IMR-90 (cell line): ENCODE data around the gene PCGF2. TPM values are rescaled to one million over a fixed set of nuclear protein-coding genes. Genes with fewer than 3 reads are reported as not detected.

Source experiments
- ATAC-seq: fragments of 200-7000 bp; cut with Tn5 transposase; 2 replicates; pipeline ENCODE4 v1.9.1; 2020; ENCODE audit warnings: low read depth, mild to moderate bottlenecking, moderate library complexity
- BruUV-seq: library from RNA; stranded (reverse); fragments of 400-500 nt; replicated peaks from 2 replicates; lab custom pipeline; 2021; lab: Mats Ljungman, UMichigan
- CTCF ChIA-PET: fragments of 300-600 bp; formaldehyde crosslinking; extraction: SDS; loops from one replicate; lab custom pipeline; 2021; ENCODE audit warnings: antibody characterized with exemption; lab: Yijun Ruan, JAX
- POLR2A ChIA-PET: fragments of 300-600 bp; sonication (Branson Sonifier 250); formaldehyde crosslinking; loops from one replicate; lab custom pipeline; 2022; ENCODE audit warnings: antibody characterized with exemption; ENCODE audit not compliant: unreplicated experiment; lab: Charles Lee
- DNase-seq: peaks from one replicate; pipeline ENCODE4 v3.0.0; 2013
- H2AFZ ChIP-seq: replicated peaks from 2 replicates; pipeline ENCODE3; 2013; ENCODE audit warnings: low read length, mild to moderate bottlenecking; ENCODE audit not compliant: poor library complexity
- H2AK5ac ChIP-seq: 2 replicates; pipeline ENCODE4 v1.6.1; 2013; ENCODE audit warnings: low read depth, low read length, inconsistent platforms
- H2AK9ac ChIP-seq: replicated peaks from 2 replicates; pipeline ENCODE3; 2013; ENCODE audit warnings: mild to moderate bottlenecking, low read depth, low read length, moderate library complexity; ENCODE audit not compliant: poor library complexity
- H2BK120ac ChIP-seq: 2 replicates; pipeline ENCODE4 v1.6.1; 2013; ENCODE audit warnings: low read depth, low read length, inconsistent platforms
- H2BK15ac ChIP-seq: 3 replicates; pipeline ENCODE4 v1.6.1; 2013; ENCODE audit warnings: low read depth, low read length, inconsistent platforms
- H2BK20ac ChIP-seq: 2 replicates; pipeline ENCODE4 v1.6.1; 2013; ENCODE audit warnings: low read depth, mild to moderate bottlenecking, inconsistent platforms, low read length, moderate library complexity
- H2BK5ac ChIP-seq: 2 replicates; pipeline ENCODE4 v1.6.1; 2013; ENCODE audit warnings: mild to moderate bottlenecking, low read depth, low read length, inconsistent platforms; ENCODE audit not compliant: poor library complexity, severe bottlenecking
- H3K14ac ChIP-seq: replicated peaks from 2 replicates; pipeline ENCODE4 v1.6.1; 2013; ENCODE audit warnings: low read depth, low read length, inconsistent platforms
- H3K18ac ChIP-seq: 2 replicates; pipeline ENCODE4 v1.6.1; 2013; ENCODE audit warnings: low read depth, low read length, control low read depth
- H3K23ac ChIP-seq: 2 replicates; pipeline ENCODE4 v1.6.1; 2013; ENCODE audit warnings: low read depth, low read length, inconsistent platforms
- H3K27ac ChIP-seq: 2 replicates; pipeline ENCODE4 v1.5.1; 2013; ENCODE audit warnings: mild to moderate bottlenecking, control low read depth, low read length; ENCODE audit not compliant: insufficient read depth
- H3K27me3 ChIP-seq: 2 replicates; pipeline ENCODE4 v1.6.1; 2013; ENCODE audit warnings: low read length; ENCODE audit not compliant: control insufficient read depth, insufficient read depth
- H3K36me3 ChIP-seq: 2 replicates; pipeline ENCODE4 v1.6.1; 2013; ENCODE audit warnings: low read length, mixed read lengths; ENCODE audit not compliant: control insufficient read depth, insufficient read depth
- H3K4ac ChIP-seq: 2 replicates; pipeline ENCODE4 v1.6.1; 2013; ENCODE audit warnings: low read depth, low read length, inconsistent platforms
- H3K4me1 ChIP-seq: 2 replicates; pipeline ENCODE4 v1.6.1; 2013; ENCODE audit warnings: low read length, mixed read lengths; ENCODE audit not compliant: control insufficient read depth, insufficient read depth
- H3K4me2 ChIP-seq: 2 replicates; pipeline ENCODE4 v1.6.1; 2013; ENCODE audit warnings: low read depth, mild to moderate bottlenecking, control low read depth, low read length, moderate library complexity
- H3K4me3 ChIP-seq: 2 replicates; pipeline ENCODE4 v1.5.1; 2013; ENCODE audit warnings: low read depth, mild to moderate bottlenecking, control low read depth, low read length, moderate library complexity; ENCODE audit not compliant: insufficient read depth
- H3K56ac ChIP-seq: 2 replicates; pipeline ENCODE4 v1.6.1; 2013; ENCODE audit warnings: low read length, inconsistent platforms; ENCODE audit not compliant: insufficient read depth; ENCODE audit errors: extremely low read depth
- H3K79me1 ChIP-seq, 2 experiments: 2 replicates each; pipeline ENCODE4 v1.6.1; 2013; ENCODE audit warnings: low read length in 2 of 2, inconsistent platforms in 1 of 2, low read depth in 1 of 2
- H3K9ac ChIP-seq: 2 replicates; pipeline ENCODE4 v1.6.1; 2013; ENCODE audit warnings: low read depth, low read length, control low read depth
- H3K9me1 ChIP-seq: 2 replicates; pipeline ENCODE4 v1.6.1; 2013; ENCODE audit warnings: low read length, inconsistent platforms; ENCODE audit not compliant: insufficient read depth
- H3K9me3 ChIP-seq: 2 replicates; pipeline ENCODE4 v1.6.1; 2013; ENCODE audit warnings: low read length; ENCODE audit not compliant: control insufficient read depth, insufficient read depth
- H4K20me1 ChIP-seq: 2 replicates; pipeline ENCODE4 v1.6.1; 2013; ENCODE audit warnings: low read length, inconsistent platforms; ENCODE audit not compliant: insufficient read depth
- H4K5ac ChIP-seq: 2 replicates; pipeline ENCODE4 v1.6.1; 2013; ENCODE audit warnings: mild to moderate bottlenecking, low read depth, low read length, control low read depth
- H4K8ac ChIP-seq, 2 experiments: 2 replicates each; pipeline ENCODE4 v1.6.1; 2013; ENCODE audit warnings: low read depth in 2 of 2, low read length in 2 of 2, control low read depth in 1 of 2, inconsistent platforms in 1 of 2
- H4K91ac ChIP-seq: 2 replicates; pipeline ENCODE4 v1.6.1; 2013; ENCODE audit warnings: low read depth, low read length, inconsistent platforms; ENCODE audit not compliant: insufficient read depth
- BHLHE40 ChIP-seq: fragments of 150-350 bp; IDR thresholded peaks from 2 replicates; pipeline ENCODE4 v1.6.1; 2016; ENCODE audit warnings: mild to moderate bottlenecking, low read depth, low read length
- CEBPB ChIP-seq: IDR thresholded peaks from 2 replicates; pipeline ENCODE4 v1.6.1; 2012; ENCODE audit warnings: low read depth, low read length, improper control_type of control experiment
- CHD1 ChIP-seq: IDR thresholded peaks from 2 replicates; pipeline ENCODE4 v1.6.1; 2012; ENCODE audit warnings: low read depth, low read length, improper control_type of control experiment
- MXI1 ChIP-seq: IDR thresholded peaks from 2 replicates; pipeline ENCODE4 v1.6.1; 2012; ENCODE audit warnings: low read depth, mild to moderate bottlenecking, low read length, moderate library complexity, borderline replicate concordance
- NFE2L2 ChIP-seq: fragments of 150-350 bp; IDR thresholded peaks from 2 replicates; pipeline ENCODE4 v1.6.1; 2016; ENCODE audit warnings: low read depth, mild to moderate bottlenecking, low read length
- SMC3 ChIP-seq: fragments of 150-350 bp; IDR thresholded peaks from 2 replicates; pipeline ENCODE4 v1.6.1; 2016; ENCODE audit warnings: low read depth, mild to moderate bottlenecking, antibody characterized with exemption, low read length, moderate library complexity
- WGBS, 2 experiments: methylation state at CpG; one replicate each; pipeline versions ENCODE4 v1.1.5 to v1.1.7; 2013; ENCODE audit warnings: missing lambda C conversion rate in 2 of 2; ENCODE audit not compliant: insufficient read length in 1 of 2; ENCODE audit errors: extremely low coverage in 2 of 2; 5-methylcytosine and 5-hydroxymethylcytosine counted together
- dilution Hi-C: fragments of 300-500 bp; cut with HindIII; formaldehyde crosslinking; loops from one replicate; pipeline ENCODE4 v1.14.3; 2018; ENCODE audit warnings: low sequenced_read_pairs; ENCODE audit not compliant: unreplicated experiment
- in situ Hi-C: fragments of 300-500 bp; cut with MboI; formaldehyde crosslinking; loops from 3 replicates; pipeline ENCODE4 v1.14.3; 2019; ENCODE audit warnings: low sequenced_read_pairs, inconsistent platforms, mixed read lengths
- intact Hi-C: fragments of 100-400 bp; cut with micrococcal nuclease; formaldehyde crosslinking; loops from 2 replicates; pipeline ENCODE4 v1.10.0; 2022
- polyA plus RNA-seq, 3 experiments: library from polyadenylated mRNA; depleted of rRNA; stranded (reverse); fragments of >200 nt; gene quantifications; 2 replicates each; pipeline ENCODE4 v1.2.3, GENCODE V29; 2012; ENCODE audit warnings: low replicate concordance in 1 of 3
- total RNA-seq: library from RNA; depleted of rRNA; stranded (reverse); fragments of >200 nt; gene quantifications from 2 replicates; pipeline ENCODE4 v1.2.3, GENCODE V29; 2012
- TF ChIP-seq, protein P1 (sequence below): fragments of 150-350 bp; IDR thresholded peaks from 2 replicates; pipeline ENCODE4 v1.6.1; 2016; ENCODE audit warnings: low read depth, mild to moderate bottlenecking, low read length, moderate library complexity, borderline replicate concordance
- TF ChIP-seq, protein P2 (sequence below): fragments of 150-350 bp; IDR thresholded peaks from 2 replicates; pipeline ENCODE4 v1.6.1; 2017; ENCODE audit warnings: mild to moderate bottlenecking, antibody characterized with exemption, low read length, low read depth

The PCGF2 gene
- total and polyA plus RNA-seq, 2 of the 4 experiments (the other 2 are of a cell fraction) = 1.1 to 18.2 TPM

DNA sequence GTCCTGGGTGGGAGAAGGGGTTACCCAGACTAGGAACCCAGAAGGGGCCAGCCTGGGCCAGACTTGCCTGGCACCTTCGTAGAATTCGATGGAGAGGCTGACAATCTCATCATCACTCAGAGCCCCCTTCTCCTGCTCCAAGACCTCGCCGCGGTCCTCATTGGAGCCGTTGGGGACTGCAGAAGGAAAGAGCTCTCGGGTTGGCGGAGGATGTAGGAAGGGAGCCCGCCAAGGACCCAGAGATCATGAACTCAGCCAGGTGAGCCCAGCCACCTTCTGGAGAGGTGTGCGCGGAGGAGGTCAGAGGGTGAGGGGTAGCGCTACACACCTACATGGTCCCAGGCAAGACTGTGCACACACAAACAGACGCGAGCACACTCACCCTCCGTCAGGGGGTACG lies 9.4 kb downstream of the PCGF2 start:
- peaks cover 14% of the 10 kb centered on the region for H3K4me1 ChIP-seq
- dilution Hi-C loops = no loop called here
- H2BK15ac ChIP-seq = no peak overlapping the region
- H3K9ac ChIP-seq = no peak overlapping the region
- H3K14ac ChIP-seq = no peak overlapping the region
- CTCF ChIA-PET = no interaction called here
- H2AK9ac ChIP-seq = no peak overlapping the region
- BruUV-seq = no TSS peak
- peaks cover 6% of the 10 kb centered on the region for H3K9me1 ChIP-seq
- H4K8ac ChIP-seq = no peak overlapping the region
- ATAC-seq = no peak
- H4K5ac ChIP-seq = no peak overlapping the region
- no peak overlapping the region for H2BK20ac ChIP-seq
- in situ Hi-C loops = no loop called here
- no peak overlapping the region for H2BK120ac ChIP-seq
- intact Hi-C loops = no loop called here
- no peak overlapping the region for H3K27ac ChIP-seq
- H3K4ac ChIP-seq = no peak overlapping the region
- no peak overlapping the region for H3K23ac ChIP-seq
- H3K18ac ChIP-seq = no peak overlapping the region
- no peak overlapping the region for H3K4me2 ChIP-seq
- H2AFZ ChIP-seq = no peak overlapping the region
- no peak for DNase-seq
- no peak overlapping the region for H4K91ac ChIP-seq
- H3K36me3 ChIP-seq = peaks cover 47% of the 10 kb centered on the region
- WGBS, 2 experiments = no CpG with 5 or more reads among the region's 16 CpGs
- peaks cover 71% of the 10 kb centered on the region for H4K20me1 ChIP-seq
- no peaks in the 10 kb centered on the region for H3K9me3 ChIP-seq
- H3K27me3 ChIP-seq = no peaks in the 10 kb centered on the region
- H3K79me1 ChIP-seq = peaks cover 15 to 74% of the 10 kb centered on the region in 2 experiments
- H3K56ac ChIP-seq = no peak overlapping the region
- H2BK5ac ChIP-seq = no peak overlapping the region
- POLR2A ChIA-PET = no interaction called here
- TF ChIP-seq NFE2L2 (no peak), CEBPB (no peak), MXI1 (no peak), SMC3 (no peak), BHLHE40 (no peak), CHD1 (no peak)
- TF ChIP-seq, protein P1, sequence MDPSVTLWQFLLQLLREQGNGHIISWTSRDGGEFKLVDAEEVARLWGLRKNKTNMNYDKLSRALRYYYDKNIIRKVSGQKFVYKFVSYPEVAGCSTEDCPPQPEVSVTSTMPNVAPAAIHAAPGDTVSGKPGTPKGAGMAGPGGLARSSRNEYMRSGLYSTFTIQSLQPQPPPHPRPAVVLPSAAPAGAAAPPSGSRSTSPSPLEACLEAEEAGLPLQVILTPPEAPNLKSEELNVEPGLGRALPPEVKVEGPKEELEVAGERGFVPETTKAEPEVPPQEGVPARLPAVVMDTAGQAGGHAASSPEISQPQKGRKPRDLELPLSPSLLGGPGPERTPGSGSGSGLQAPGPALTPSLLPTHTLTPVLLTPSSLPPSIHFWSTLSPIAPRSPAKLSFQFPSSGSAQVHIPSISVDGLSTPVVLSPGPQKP = no peak
- TF ChIP-seq, protein P2, sequence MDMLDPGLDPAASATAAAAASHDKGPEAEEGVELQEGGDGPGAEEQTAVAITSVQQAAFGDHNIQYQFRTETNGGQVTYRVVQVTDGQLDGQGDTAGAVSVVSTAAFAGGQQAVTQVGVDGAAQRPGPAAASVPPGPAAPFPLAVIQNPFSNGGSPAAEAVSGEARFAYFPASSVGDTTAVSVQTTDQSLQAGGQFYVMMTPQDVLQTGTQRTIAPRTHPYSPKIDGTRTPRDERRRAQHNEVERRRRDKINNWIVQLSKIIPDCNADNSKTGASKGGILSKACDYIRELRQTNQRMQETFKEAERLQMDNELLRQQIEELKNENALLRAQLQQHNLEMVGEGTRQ = no peak
- no peak overlapping the region for H3K4me3 ChIP-seq
- no peak overlapping the region for H2AK5ac ChIP-seq
